Measurements from ENCODE around the gene MALL. TPM values are rescaled to one million over a fixed set of nuclear protein-coding genes. Genes with fewer than 3 reads are reported as not detected.

MALL gene
- total RNA-seq, 1 experiment from 2014 or later: 32.4 TPM

GRCh38 chr2:110146945-110147332 lies 31.3 kb upstream of the MALL start:
- ChIA-PET CTCF (no interaction called here), POLR2A (ENCODE audit: unreplicated experiment) (no interaction called here)
- no peak for DNase-seq
- Histone ChIP-seq H3K79me2 (ENCODE audit: low read depth) (no peaks in the 10 kb centered on the region), H3K36me3 (ENCODE audit: low read depth) (no peaks in the 10 kb centered on the region), H3F3A (ENCODE audit: insufficient read depth, low read depth) (peaks cover 22% of the 10 kb centered on the region), H4K20me1 (ENCODE audit: insufficient read depth) (no peaks in the 10 kb centered on the region), H3K4me2 (no peak overlapping the region), H3K27ac (no peak overlapping the region), H2AFZ (no peak overlapping the region), H3K9me3 (ENCODE audit: insufficient read depth, low read depth) (no peaks in the 10 kb centered on the region), H3K27me3 (ENCODE audit: insufficient read depth, low read depth) (no peaks in the 10 kb centered on the region), H3K9me2 (ENCODE audit: insufficient read depth) (no peaks in the 10 kb centered on the region), H3K4me3 (no peak overlapping the region), H3K4me1 (replicated peaks; ENCODE audit: insufficient read depth) (peaks cover 24% of the 10 kb centered on the region)
- no peak for TF ChIP-seq CTCF (conservative IDR thresholded peaks at IDR 0.05)
- TF ChIP-seq EZH2 (IDR thresholded peaks at IDR 0.05; ENCODE audit: low read depth): no peak
- BruUV-seq (replicated peaks): no TSS peak
- intact Hi-C loops (cut with micrococcal nuclease; ENCODE audit: unreplicated experiment): no loop called here

- intact Hi-C loops (cut with micrococcal nuclease; ENCODE audit: unreplicated experiment): no loop called here
- Histone ChIP-seq H2AFZ (no peak overlapping the region), H3K27me3 (ENCODE audit: insufficient read depth, low read depth) (no peaks in the 10 kb centered on the region), H3K4me1 (replicated peaks; ENCODE audit: insufficient read depth) (peaks cover 24% of the 10 kb centered on the region), H3K79me2 (ENCODE audit: low read depth) (no peaks in the 10 kb centered on the region), H4K20me1 (ENCODE audit: insufficient read depth) (no peaks in the 10 kb centered on the region), H3K9me3 (ENCODE audit: insufficient read depth, low read depth) (no peaks in the 10 kb centered on the region), H3K4me2 (no peak overlapping the region), H3K9me2 (ENCODE audit: insufficient read depth) (no peaks in the 10 kb centered on the region), H3K27ac (no peak overlapping the region), H3F3A (ENCODE audit: insufficient read depth, low read depth) (peaks cover 22% of the 10 kb centered on the region), H3K36me3 (ENCODE audit: low read depth) (no peaks in the 10 kb centered on the region), H3K4me3 (no peak overlapping the region)
- BruUV-seq (replicated peaks): no TSS peak
- CTCF ChIA-PET: no interaction called here
- no peak for DNase-seq
- TF ChIP-seq CTCF (conservative IDR thresholded peaks at IDR 0.05): no peak
- no peak for TF ChIP-seq EZH2 (IDR thresholded peaks at IDR 0.05; ENCODE audit: low read depth)
- POLR2A ChIA-PET (ENCODE audit: unreplicated experiment): no interaction called here
Observed at GRCh38 chr2:110146183-110146944, 30.7 kb upstream of the MALL start.

GRCh38 chr2:110143982-110144381 lies 28.4 kb upstream of the MALL start:
- intact Hi-C loops (cut with micrococcal nuclease; ENCODE audit: unreplicated experiment): no loop called here
- Histone ChIP-seq H3K9me3 (ENCODE audit: insufficient read depth, low read depth) (no peaks in the 10 kb centered on the region), H3K4me2 (no peak overlapping the region), H2AFZ (no peak overlapping the region), H3K36me3 (ENCODE audit: low read depth) (no peaks in the 10 kb centered on the region), H3K79me2 (ENCODE audit: low read depth) (no peaks in the 10 kb centered on the region), H3K27ac (no peak overlapping the region), H3K4me3 (no peak overlapping the region), H3K27me3 (ENCODE audit: insufficient read depth, low read depth) (no peaks in the 10 kb centered on the region), H4K20me1 (ENCODE audit: insufficient read depth) (no peaks in the 10 kb centered on the region), H3K4me1 (replicated peaks; ENCODE audit: insufficient read depth) (peaks cover 7% of the 10 kb centered on the region), H3F3A (ENCODE audit: insufficient read depth, low read depth) (peaks cover 7% of the 10 kb centered on the region), H3K9me2 (ENCODE audit: insufficient read depth) (no peaks in the 10 kb centered on the region)
- DNase-seq: no peak
- CTCF ChIA-PET: no interaction called here
- TF ChIP-seq CTCF (conservative IDR thresholded peaks at IDR 0.05) (no peak), EZH2 (IDR thresholded peaks at IDR 0.05; ENCODE audit: low read depth) (no peak)
- POLR2A ChIA-PET (ENCODE audit: unreplicated experiment): no interaction called here
- no TSS peak for BruUV-seq (replicated peaks)

Data from PC-9 (cell line).